Tibial artery (tissue), 4 donors: Measurements from ENCODE around the gene ZNF444.

Experiments used
- DNase-seq, 2 donors: peaks; one replicate each; pipeline ENCODE4 v3.0.0-alpha.2; 2019
- H3K27ac ChIP-seq, 2 donors: fragments of 200-600 bp; sonication (generic) in 1 of 2; 1 replicate in 1 of 2; 2 replicates in 1 of 2; pipeline ENCODE4 v1.5.1; 2018 to 2019; ENCODE audit warnings: mild to moderate bottlenecking in 1 of 2
- H3K27me3 ChIP-seq, 2 donors: fragments of 200-600 bp; sonication (generic) in 1 of 2; one replicate each; pipeline versions ENCODE4 v1.5.1 to v1.6.0; 2016 to 2019
- H3K36me3 ChIP-seq, 3 donors: fragments of 200-600 bp; sonication (generic) in 2 of 3; one replicate each; pipeline ENCODE4 v1.5.1; 2016 to 2019; ENCODE audit warnings: mild to moderate bottlenecking in 2 of 3
- H3K4me1 ChIP-seq, 4 donors: fragments of 200-600 bp; sonication (generic) in 2 of 4; 1 replicate in 3 of 4; 2 replicates in 1 of 4; pipeline ENCODE4 v1.5.1; 2016 to 2019
- H3K4me3 ChIP-seq, 2 donors: fragments of 200-600 bp; sonication (generic) in 1 of 2; 1 replicate in 1 of 2; 2 replicates in 1 of 2; pipeline ENCODE4 v1.5.1; 2018 to 2019; ENCODE audit warnings: mild to moderate bottlenecking in 2 of 2
- H3K9me3 ChIP-seq, 3 donors: fragments of 200-600 bp; sonication (generic) in 1 of 3; one replicate each; pipeline ENCODE4 v1.5.1; 2016 to 2019
- intact Hi-C: fragments of 100-400 bp; cut with DNase I; formaldehyde crosslinking; loops from one replicate; pipeline ENCODE4 v1.15.0; 2023; ENCODE audit warnings: low total_unique reads
- TF ChIP-seq, protein P1 (sequence below), 2 experiments: fragments of 200-600 bp in 1 of 2; fragments of 450-650 bp in 1 of 2; IDR thresholded peaks; one replicate each; pipeline ENCODE4 v1.5.1; 2017 to 2019; ENCODE audit warnings: antibody characterized with exemption in 2 of 2, mild to moderate bottlenecking in 1 of 2, moderate library complexity in 1 of 2

The ZNF444 gene

DNA sequence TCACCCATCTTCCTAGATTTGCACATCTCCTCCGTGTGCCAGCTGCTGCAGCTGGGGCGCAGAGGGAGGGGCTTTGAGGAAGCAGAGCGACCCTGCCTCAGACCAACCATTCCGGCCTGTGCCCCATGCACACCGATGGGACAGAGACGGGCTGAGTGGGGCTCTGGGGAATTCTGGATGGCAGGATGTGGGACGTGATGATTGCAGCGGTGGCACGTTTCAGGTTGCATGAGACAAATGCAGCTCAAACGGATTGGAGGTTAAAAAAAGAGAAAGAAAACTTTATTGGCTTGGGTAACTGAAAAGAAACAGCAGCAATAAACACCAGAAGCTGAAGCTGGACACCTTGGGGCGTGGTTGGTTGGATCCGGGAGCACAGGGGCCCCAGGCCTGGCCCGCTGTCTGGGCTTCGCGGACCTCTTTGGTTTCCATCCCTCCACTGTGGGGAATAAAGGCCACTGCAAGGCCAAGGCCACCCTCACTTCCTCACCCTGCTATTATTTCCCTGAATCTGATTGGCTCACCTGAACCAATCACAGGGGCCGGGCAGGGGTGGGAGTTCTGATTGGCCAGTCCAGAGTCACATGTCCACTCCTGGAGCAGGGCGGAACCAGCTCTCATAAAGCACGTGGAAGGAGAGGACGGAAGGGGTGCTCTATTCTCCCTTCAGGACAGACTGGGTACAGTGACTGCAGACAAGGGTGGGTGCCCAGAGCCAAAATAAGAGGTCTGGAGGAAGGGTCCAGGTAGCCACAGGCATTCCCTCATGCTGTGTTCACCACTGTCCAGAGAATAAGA is 13.9 kb upstream of the ZNF444 start:
- Histone ChIP-seq H3K36me3 (no peaks in the 10 kb centered on the region), H3K27me3 (no peaks in the 10 kb centered on the region), H3K9me3 (no peaks in the 10 kb centered on the region), H3K4me3 (no peak overlapping the region), H3K4me1 (peaks cover 0 to 12% (median 7%) of the 10 kb centered on the region in 4 donors), H3K27ac (no peak overlapping the region)
- TF ChIP-seq, protein P1, sequence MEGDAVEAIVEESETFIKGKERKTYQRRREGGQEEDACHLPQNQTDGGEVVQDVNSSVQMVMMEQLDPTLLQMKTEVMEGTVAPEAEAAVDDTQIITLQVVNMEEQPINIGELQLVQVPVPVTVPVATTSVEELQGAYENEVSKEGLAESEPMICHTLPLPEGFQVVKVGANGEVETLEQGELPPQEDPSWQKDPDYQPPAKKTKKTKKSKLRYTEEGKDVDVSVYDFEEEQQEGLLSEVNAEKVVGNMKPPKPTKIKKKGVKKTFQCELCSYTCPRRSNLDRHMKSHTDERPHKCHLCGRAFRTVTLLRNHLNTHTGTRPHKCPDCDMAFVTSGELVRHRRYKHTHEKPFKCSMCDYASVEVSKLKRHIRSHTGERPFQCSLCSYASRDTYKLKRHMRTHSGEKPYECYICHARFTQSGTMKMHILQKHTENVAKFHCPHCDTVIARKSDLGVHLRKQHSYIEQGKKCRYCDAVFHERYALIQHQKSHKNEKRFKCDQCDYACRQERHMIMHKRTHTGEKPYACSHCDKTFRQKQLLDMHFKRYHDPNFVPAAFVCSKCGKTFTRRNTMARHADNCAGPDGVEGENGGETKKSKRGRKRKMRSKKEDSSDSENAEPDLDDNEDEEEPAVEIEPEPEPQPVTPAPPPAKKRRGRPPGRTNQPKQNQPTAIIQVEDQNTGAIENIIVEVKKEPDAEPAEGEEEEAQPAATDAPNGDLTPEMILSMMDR (IDR thresholded peaks at IDR 0.05) = no peak
- DNase-seq = no peak
- intact Hi-C loops = no loop called here

GRCh38 chr19:56130006-56130405 is 11.1 kb upstream of the ZNF444 start:
- no peaks in the 10 kb centered on the region for H3K9me3 ChIP-seq
- H3K4me3 ChIP-seq = no peak overlapping the region
- no peak overlapping the region for H3K27ac ChIP-seq
- H3K27me3 ChIP-seq = no peaks in the 10 kb centered on the region
- H3K4me1 ChIP-seq = peaks cover 0 to 24% (median 16%) of the 10 kb centered on the region in 4 donors
- no peak for DNase-seq
- intact Hi-C loops = no loop called here
- TF ChIP-seq, protein P1 (IDR thresholded peaks at IDR 0.05) = no peak
- no peaks in the 10 kb centered on the region for H3K36me3 ChIP-seq

GRCh38 chr19:56131651-56132050 is 9.4 kb upstream of the ZNF444 start:
- no peak for DNase-seq

DNA sequence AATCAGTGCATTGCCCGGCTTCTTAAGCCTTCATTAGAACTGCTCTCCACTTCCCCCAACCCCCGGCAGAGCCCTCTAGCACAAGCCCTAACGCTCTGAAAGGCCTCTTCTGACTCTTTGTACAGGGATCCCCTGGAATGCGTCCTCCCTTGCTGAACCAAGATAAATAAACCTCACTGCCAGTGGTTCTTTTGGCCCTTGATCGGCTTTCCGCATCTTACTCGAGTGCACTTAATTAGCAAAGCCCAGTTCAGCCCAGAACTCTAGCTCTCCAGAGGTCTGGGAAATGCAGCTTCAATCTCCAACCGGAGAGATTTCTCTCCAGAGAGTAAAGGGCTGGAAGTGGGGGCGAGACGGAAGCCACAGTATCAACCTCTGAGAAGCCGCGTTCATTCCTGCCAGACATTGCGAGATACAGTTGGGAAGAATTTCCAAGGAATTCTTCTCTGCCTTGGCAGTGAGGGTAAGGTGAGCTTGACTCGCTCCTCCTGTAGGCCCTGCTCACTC is 8.7 kb upstream of the ZNF444 start:
- TF ChIP-seq, protein P1 (IDR thresholded peaks at IDR 0.05) = no peak
- intact Hi-C loops = no loop called here
- H3K9me3 ChIP-seq = no peaks in the 10 kb centered on the region
- peaks cover 0 to 24% (median 16%) of the 10 kb centered on the region in 4 donors for H3K4me1 ChIP-seq
- no peak for DNase-seq
- peak overlapping the region; percentile 43 to 68 for H3K27ac ChIP-seq
- H3K27me3 ChIP-seq = no peaks in the 10 kb centered on the region
- H3K36me3 ChIP-seq = no peaks in the 10 kb centered on the region
- no peak overlapping the region for H3K4me3 ChIP-seq

More at GRCh38 chr19:56131651-56132050, 9.4 kb upstream of the ZNF444 start:
- peaks cover 0 to 24% (median 16%) of the 10 kb centered on the region in 4 donors for H3K4me1 ChIP-seq
- no peaks in the 10 kb centered on the region for H3K9me3 ChIP-seq
- peak overlapping the region; percentile 43 to 68 for H3K27ac ChIP-seq
- no peaks in the 10 kb centered on the region for H3K27me3 ChIP-seq
- intact Hi-C loops = no loop called here
- TF ChIP-seq, protein P1 (IDR thresholded peaks at IDR 0.05) = no peak
- no peaks in the 10 kb centered on the region for H3K36me3 ChIP-seq
- no peak overlapping the region for H3K4me3 ChIP-seq

DNA sequence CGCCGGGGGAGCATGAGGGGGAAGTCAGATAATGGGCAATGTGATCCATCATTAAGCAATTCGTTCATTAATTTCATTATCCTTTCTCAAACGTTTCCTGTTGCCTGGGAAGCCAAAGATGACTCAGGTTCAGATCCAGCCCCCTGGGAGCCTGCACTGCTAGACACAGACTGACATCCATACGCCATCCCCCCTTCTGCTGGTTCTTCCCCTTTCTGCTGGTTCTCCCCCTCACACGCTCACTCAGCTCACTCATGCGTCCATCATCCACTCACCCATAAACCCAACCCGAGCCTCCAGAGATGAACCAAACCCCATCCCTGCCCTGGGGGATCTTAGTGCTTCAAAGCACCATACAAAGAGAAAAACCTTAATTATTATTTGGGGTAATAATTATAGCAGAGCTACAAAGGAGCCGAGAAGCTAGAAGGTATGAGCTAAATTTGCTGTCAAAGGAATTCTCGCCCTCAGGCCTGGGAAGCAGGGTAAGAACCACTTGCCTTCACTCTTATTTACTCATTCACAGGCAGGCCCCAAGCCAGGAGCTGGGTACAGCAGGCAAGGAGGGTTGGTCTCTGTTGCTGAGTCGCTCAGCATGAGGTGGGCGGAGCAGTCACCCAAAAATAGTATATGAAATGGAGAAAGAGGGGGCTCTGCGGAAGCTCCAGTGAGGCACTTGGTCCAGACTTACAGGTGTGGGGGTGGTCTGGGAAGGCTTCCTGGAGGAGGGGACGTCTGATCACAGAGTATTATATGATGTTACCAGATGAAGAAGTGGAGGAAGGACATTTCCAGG is 7.0 kb upstream of the ZNF444 start:
- H3K27me3 ChIP-seq = no peaks in the 10 kb centered on the region
- H3K4me1 ChIP-seq = peaks cover 0 to 24% (median 18%) of the 10 kb centered on the region in 4 donors
- no peaks in the 10 kb centered on the region for H3K9me3 ChIP-seq
- DNase-seq = no peak
- intact Hi-C loops = no loop called here
- TF ChIP-seq, protein P1 (IDR thresholded peaks at IDR 0.05) = no peak
- H3K36me3 ChIP-seq = no peaks in the 10 kb centered on the region
- H3K27ac ChIP-seq = no peak overlapping the region
- no peak overlapping the region for H3K4me3 ChIP-seq
